Osteocyte (in vitro differentiated cells): Measurements from ENCODE around the gene PSMB7. TPM values are rescaled to one million over a fixed set of nuclear protein-coding genes. Genes with fewer than 3 reads are reported as not detected.

ENCODE experiments used
- DNase-seq: peaks from one replicate; pipeline ENCODE4 v3.0.0; 2021; ENCODE audit warnings: mixed read lengths; ENCODE audit not compliant: unreplicated experiment; ENCODE audit errors: extremely low spot score
- H3K27ac Mint-ChIP-seq: one replicate; pipeline ENCODE4 v1.8.0; 2021; ENCODE audit warnings: mild to moderate bottlenecking, mixed read lengths; ENCODE audit not compliant: unreplicated experiment
- H3K27me3 Mint-ChIP-seq: one replicate; pipeline ENCODE4 v1.8.0; 2021; ENCODE audit warnings: mixed read lengths; ENCODE audit not compliant: unreplicated experiment
- H3K36me3 Mint-ChIP-seq: one replicate; pipeline ENCODE4 v1.8.0; 2021; ENCODE audit warnings: mixed read lengths; ENCODE audit not compliant: unreplicated experiment
- H3K4me1 Mint-ChIP-seq: one replicate; pipeline ENCODE4 v1.8.0; 2021; ENCODE audit warnings: mixed read lengths; ENCODE audit not compliant: unreplicated experiment
- H3K4me3 Mint-ChIP-seq: one replicate; pipeline ENCODE4 v1.8.0; 2021; ENCODE audit warnings: mild to moderate bottlenecking, moderate library complexity, mixed read lengths; ENCODE audit not compliant: unreplicated experiment
- H3K9me3 Mint-ChIP-seq: one replicate; pipeline ENCODE4 v1.8.0; 2021; ENCODE audit warnings: mixed read lengths; ENCODE audit not compliant: unreplicated experiment
- CTCF ChIP-seq: fragments of 200-600 bp; sonication (generic); IDR thresholded peaks from 2 replicates; pipeline ENCODE4 v1.5.0; 2021; ENCODE audit warnings: antibody characterized with exemption, mild to moderate bottlenecking, moderate library complexity
- total RNA-seq: library from RNA; stranded (reverse); gene quantifications from 2 replicates; pipeline ENCODE4 v1.2.1, GENCODE V29; 2021

The PSMB7 gene
- total RNA-seq, 1 donor from 2014 or later: 140 TPM

GRCh38 chr9:124376329-124376728 is 38.9 kb downstream of the PSMB7 start:
- peaks cover 12% of the 10 kb centered on the region for H3K9me3 Mint-ChIP-seq
- TF ChIP-seq CTCF: no peak
- H3K36me3 Mint-ChIP-seq: peaks cover 26% of the 10 kb centered on the region
- no peaks in the 10 kb centered on the region for H3K27me3 Mint-ChIP-seq
- H3K4me1 Mint-ChIP-seq: peaks cover 20% of the 10 kb centered on the region
- DNase-seq: no peak
- peak overlapping the region; percentile 50 for H3K27ac Mint-ChIP-seq
- no peak overlapping the region for H3K4me3 Mint-ChIP-seq

GRCh38 chr9:124375726-124376125 is 39.5 kb downstream of the PSMB7 start:
- no peak overlapping the region for H3K27ac Mint-ChIP-seq
- H3K4me3 Mint-ChIP-seq: no peak overlapping the region
- peaks cover 23% of the 10 kb centered on the region for H3K4me1 Mint-ChIP-seq
- DNase-seq: no peak
- peaks cover 26% of the 10 kb centered on the region for H3K36me3 Mint-ChIP-seq
- no peaks in the 10 kb centered on the region for H3K27me3 Mint-ChIP-seq
- no peak for TF ChIP-seq CTCF
- peaks cover 12% of the 10 kb centered on the region for H3K9me3 Mint-ChIP-seq

GRCh38 chr9:124373851-124374250 is 41.4 kb downstream of the PSMB7 start:
- Mint-ChIP-seq H3K27me3 (no peaks in the 10 kb centered on the region), H3K27ac (no peak overlapping the region), H3K36me3 (peaks cover 15% of the 10 kb centered on the region), H3K9me3 (peaks cover 12% of the 10 kb centered on the region), H3K4me1 (peaks cover 23% of the 10 kb centered on the region), H3K4me3 (no peak overlapping the region)
- DNase-seq: no peak
- TF ChIP-seq CTCF: no peak

- Mint-ChIP-seq H3K9me3 (peaks cover 12% of the 10 kb centered on the region), H3K36me3 (peaks cover 15% of the 10 kb centered on the region), H3K27ac (no peak overlapping the region), H3K4me3 (no peak overlapping the region), H3K27me3 (no peaks in the 10 kb centered on the region), H3K4me1 (peaks cover 21% of the 10 kb centered on the region)
- DNase-seq: no peak
- TF ChIP-seq CTCF: no peak
Measured at GRCh38 chr9:124373386-124373785, 41.9 kb downstream of the PSMB7 start.

GRCh38 chr9:124372038-124372437 is 43.2 kb downstream of the PSMB7 start:
- Mint-ChIP-seq H3K27ac (no peak overlapping the region), H3K9me3 (peaks cover 12% of the 10 kb centered on the region), H3K36me3 (peaks cover 15% of the 10 kb centered on the region), H3K27me3 (no peaks in the 10 kb centered on the region), H3K4me1 (peaks cover 16% of the 10 kb centered on the region), H3K4me3 (no peak overlapping the region)
- DNase-seq: no peak
- no peak for TF ChIP-seq CTCF
